GM18526 (cell line): Measurements from ENCODE around the gene MAMDC4.
"Not testable (repeated sequence)": the region's sequence is repeated elsewhere in the genome, so short reads cannot be mapped to it uniquely, and the experiment has no call there.

Source experiments
- POLR2A ChIP-seq: IDR thresholded peaks from 3 replicates; pipeline ENCODE4 v1.6.1; 2011; ENCODE audit not compliant: insufficient read length; ENCODE audit errors: extremely low read depth

MAMDC4 gene

DNA sequence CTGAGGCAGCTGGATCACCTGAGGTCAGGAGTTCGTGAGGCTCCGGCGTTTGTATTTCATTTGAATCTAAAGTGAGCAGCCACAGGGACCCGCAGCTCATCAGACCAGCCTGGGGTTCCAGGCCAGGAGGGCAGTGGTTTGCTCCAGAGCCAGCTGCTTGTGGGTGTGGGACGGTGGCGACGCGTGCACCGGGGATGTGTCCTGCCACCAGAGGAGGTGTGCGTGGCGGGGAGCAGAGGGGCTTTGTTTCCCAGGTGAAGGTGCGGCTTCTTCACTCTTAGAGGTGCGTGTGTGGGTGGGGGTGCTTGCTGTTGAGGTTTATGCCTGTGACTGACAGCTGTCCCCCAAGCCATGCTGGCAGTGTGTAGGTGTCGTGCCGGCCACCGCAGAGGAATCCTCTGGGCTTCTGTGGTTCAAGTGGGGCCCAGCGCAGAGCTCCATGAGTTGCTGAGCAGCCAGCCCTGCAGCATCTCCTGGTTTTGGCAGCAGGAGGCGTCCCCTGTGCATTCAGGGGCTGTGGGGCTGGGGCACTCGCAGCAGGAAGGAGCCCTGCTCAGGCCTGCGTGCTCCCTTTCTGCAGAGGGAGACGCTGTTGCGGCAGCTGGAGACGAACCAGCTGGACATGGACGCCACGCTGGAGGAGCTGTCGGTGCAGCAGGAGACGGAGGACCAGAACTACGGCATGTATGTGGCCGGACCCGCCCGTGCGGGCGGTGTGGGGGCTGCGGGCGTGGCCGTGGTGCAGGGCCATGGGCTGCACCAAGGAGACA is 16.8 kb upstream of the MAMDC4 start:
- no peak for TF ChIP-seq POLR2A

- no peak for TF ChIP-seq POLR2A
These were observed 15.9 kb upstream of the MAMDC4 start for GRCh38 chr9:136835932-136836904.

GRCh38 chr9:136837146-136837855 is 14.8 kb upstream of the MAMDC4 start:
- TF ChIP-seq POLR2A = no peak

DNA sequence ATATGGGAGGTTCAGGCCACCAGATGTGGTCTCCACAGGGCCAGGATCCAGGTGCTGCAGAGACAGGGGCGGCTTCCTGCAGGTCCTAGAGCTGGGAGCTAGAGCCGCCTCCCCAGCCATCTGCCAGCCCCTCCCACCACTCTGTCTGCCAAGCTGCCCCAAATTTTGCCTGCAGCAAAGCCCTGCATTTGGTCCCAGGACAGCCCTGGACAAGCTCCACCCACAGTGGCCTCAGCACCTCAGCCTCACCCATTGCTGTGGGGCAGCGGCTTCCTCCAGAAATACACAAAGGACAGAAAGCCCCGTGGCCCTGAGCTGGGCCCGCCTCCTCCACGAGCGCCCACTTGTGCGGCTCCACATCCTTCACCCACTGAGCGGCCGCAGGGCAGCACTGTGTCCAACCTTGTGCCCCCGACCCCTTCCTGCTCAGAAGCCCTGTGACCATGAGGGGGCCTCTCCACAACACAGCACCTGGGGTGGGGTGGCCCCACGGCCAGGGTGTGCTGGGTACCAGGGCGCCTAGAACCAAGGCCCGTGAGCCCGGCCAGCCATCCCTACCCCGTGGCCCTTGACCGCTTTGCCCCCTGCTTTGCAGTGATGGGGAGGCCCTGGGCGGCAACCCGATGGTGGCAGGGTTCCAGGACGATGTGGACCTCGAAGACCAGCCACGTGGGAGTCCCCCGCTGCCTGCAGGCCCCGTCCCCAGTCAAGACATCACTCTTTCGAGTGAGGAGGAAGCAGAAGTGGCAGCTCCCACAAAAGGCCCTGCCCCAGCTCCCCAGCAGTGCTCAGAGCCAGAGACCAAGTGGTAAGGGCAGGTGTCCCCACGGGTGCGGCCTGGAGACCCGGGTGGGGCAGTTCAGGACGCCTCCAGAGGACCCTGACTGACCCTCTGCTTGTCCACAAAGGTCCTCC is 13.6 kb upstream of the MAMDC4 start:
- TF ChIP-seq POLR2A = no peak

- no peak for TF ChIP-seq POLR2A
These were observed 12.7 kb upstream of the MAMDC4 start for GRCh38 chr9:136839229-136840139.

GRCh38 chr9:136840140-136840876 is 11.8 kb upstream of the MAMDC4 start:
- TF ChIP-seq POLR2A = no peak

GRCh38 chr9:136840877-136841645 is 11.1 kb upstream of the MAMDC4 start:
- no peak for TF ChIP-seq POLR2A

- not testable (repeated sequence) for TF ChIP-seq POLR2A
These were observed 9.7 kb upstream of the MAMDC4 start, which contains the start of gene AJM1 for GRCh38 chr9:136842380-136842948. TSS of gene AJM1 (plus strand) at chr9:136842478. CDS start at chr9:136844415, 1,937 bp downstream.

DNA sequence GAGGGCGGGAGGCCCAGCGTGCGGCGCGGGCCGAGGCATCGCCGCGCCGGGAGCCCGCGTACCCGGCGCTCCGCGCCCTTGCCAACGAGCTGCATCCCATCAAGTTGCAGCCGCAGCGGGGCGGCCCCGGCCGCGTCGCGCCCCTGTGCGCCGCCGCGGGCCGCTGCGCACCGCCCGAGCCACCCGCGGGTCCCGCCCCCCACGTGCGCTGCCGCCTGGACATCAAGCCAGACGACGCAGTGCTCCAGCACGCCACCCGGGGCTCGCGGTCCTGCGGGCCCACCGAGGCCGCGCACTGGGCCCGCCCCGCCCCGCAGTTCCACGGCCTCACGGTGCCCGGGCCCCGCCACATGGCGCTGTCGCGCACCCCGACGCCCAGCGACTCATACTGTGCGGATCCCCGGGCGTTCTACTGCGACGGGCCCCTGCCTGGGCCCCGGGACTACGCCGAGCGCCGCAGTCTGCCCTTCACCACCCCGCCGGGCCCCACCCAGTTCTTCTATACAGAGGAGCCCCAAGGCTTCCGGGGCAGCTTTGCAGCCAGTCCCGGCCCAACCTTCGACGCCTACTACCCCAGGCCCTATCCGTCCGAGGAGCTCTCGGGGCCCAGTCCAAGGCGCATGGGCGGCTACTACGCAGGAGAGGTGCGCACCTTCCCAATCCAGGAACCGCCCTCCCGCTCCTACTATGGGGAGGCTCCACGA is 7.2 kb upstream of the MAMDC4 start:
- no peak for TF ChIP-seq POLR2A

GRCh38 chr9:136845465-136846260 is 6.5 kb upstream of the MAMDC4 start:
- TF ChIP-seq POLR2A = no peak
